HepG2 (cell line): ENCODE data around the gene DMGDH. TPM values are rescaled to one million over a fixed set of nuclear protein-coding genes. Genes with fewer than 3 reads are reported as not detected.

Experiments used
- BCL6 ChIP-seq: IDR thresholded peaks from 2 replicates; pipeline ENCODE4 v1.6.1; 2016; ENCODE audit warnings: missing genetic modification reagents, missing compliant biosample characterization
- CREM ChIP-seq, 2 experiments: sonication (generic) in 1 of 2; formaldehyde crosslinking in 1 of 2; IDR thresholded peaks; 2 replicates each; pipeline versions ENCODE4 v1.4.0 to v1.6.1; 2016 to 2020; ENCODE audit warnings: antibody characterized with exemption in 1 of 2, mild to moderate bottlenecking in 1 of 2, missing genetic modification reagents in 1 of 2
- KMT2A ChIP-seq: sonication (generic); formaldehyde crosslinking; IDR thresholded peaks from 2 replicates; pipeline ENCODE4 v1.4.0; 2020; ENCODE audit warnings: missing genetic modification reagents
- NFIC ChIP-seq: IDR thresholded peaks from 2 replicates; pipeline ENCODE4 v1.6.1; 2012; ENCODE audit warnings: mild to moderate bottlenecking, low read length, inconsistent platforms
- NONO ChIP-seq, 2 experiments: fragments of 450-650 bp in 1 of 2; sonication (generic) in 1 of 2; formaldehyde crosslinking in 1 of 2; IDR thresholded peaks in 1 of 2; conservative IDR thresholded peaks in 1 of 2; 2 replicates each; pipeline versions ENCODE4 v1.6.1 to v1.8.0; 2017 to 2022; ENCODE audit warnings: mild to moderate bottlenecking in 1 of 2, missing genetic modification reagents in 1 of 2, moderate library complexity in 1 of 2
- RARA ChIP-seq: IDR thresholded peaks from 2 replicates; pipeline ENCODE4 v1.6.1; 2016; ENCODE audit warnings: missing genetic modification reagents, missing compliant biosample characterization
- RBM22 ChIP-seq: fragments of 200-400 bp; formaldehyde crosslinking; optimal IDR thresholded peaks from 2 replicates; pipeline ENCODE3; 2017; ENCODE audit warnings: mild to moderate bottlenecking, low read length, moderate library complexity
- SAFB2 ChIP-seq: sonication (generic); formaldehyde crosslinking; IDR thresholded peaks from 2 replicates; pipeline ENCODE4 v1.5.1; 2020; ENCODE audit warnings: missing genetic modification reagents, low read depth, mild to moderate bottlenecking, borderline replicate concordance
- SOX6 ChIP-seq, 2 experiments: fragments of 450-650 bp in 1 of 2; sonication (generic) in 1 of 2; formaldehyde crosslinking in 1 of 2; IDR thresholded peaks; 2 replicates each; pipeline versions ENCODE4 v1.4.0 to v1.6.1; 2017 to 2020; ENCODE audit warnings: antibody characterized with exemption in 1 of 2, mild to moderate bottlenecking in 1 of 2, missing genetic modification reagents in 1 of 2
- TAF1 ChIP-seq: sonication (generic); formaldehyde crosslinking; IDR thresholded peaks from 2 replicates; pipeline ENCODE4 v1.4.0; 2020; ENCODE audit warnings: missing genetic modification reagents
- ZNF441 ChIP-seq: sonication (generic); formaldehyde crosslinking; IDR thresholded peaks from 2 replicates; pipeline ENCODE4 v1.7.0; 2021; ENCODE audit warnings: missing genetic modification reagents, borderline replicate concordance
- ZNF75D ChIP-seq: sonication (generic); formaldehyde crosslinking; IDR thresholded peaks from 2 replicates; pipeline ENCODE4 v1.8.1; 2023; ENCODE audit warnings: missing genetic modification reagents, mild to moderate bottlenecking, borderline replicate concordance
- ZNF772 ChIP-seq: sonication (generic); formaldehyde crosslinking; IDR thresholded peaks from 2 replicates; pipeline ENCODE4 v1.5.0; 2020; ENCODE audit warnings: mild to moderate bottlenecking, missing genetic modification reagents
- polyA plus RNA-seq, 8 experiments: library from polyadenylated mRNA; depleted of rRNA in 3 of 8; stranded (reverse) in 7 of 8; unstranded in 1 of 8; fragments of >200 nt; fragmentation: Illumina TruSeq in 4 of 8; extraction: Trizol in 4 of 8; gene quantifications; 2 replicates each; pipeline versions ENCODE4 v1.2.1 to v1.2.3, GENCODE V29; 2011 to 2016; ENCODE audit warnings: low read depth in 4 of 8, missing spikeins in 1 of 8, mixed read lengths in 1 of 8; ENCODE audit not compliant: insufficient read depth in 1 of 8
- total RNA-seq, 5 experiments: library from RNA; depleted of rRNA; stranded (reverse); fragments of >200 nt; fragmentation: Illumina TruSeq; extraction: Trizol; gene quantifications; 2 replicates each; pipeline ENCODE4 v1.2.3, GENCODE V29; 2016; ENCODE audit warnings: low read depth in 1 of 5
- TF ChIP-seq, protein P1 (sequence below): IDR thresholded peaks from 2 replicates; pipeline ENCODE4 v1.6.1; 2016; ENCODE audit warnings: missing compliant biosample characterization, missing genetic modification reagents, borderline replicate concordance
- TF ChIP-seq, protein P2 (sequence below): sonication (generic); formaldehyde crosslinking; IDR thresholded peaks from 2 replicates; pipeline ENCODE4 v1.5.1; 2020; ENCODE audit warnings: mild to moderate bottlenecking, missing genetic modification reagents, moderate library complexity
- TF ChIP-seq, protein P3 (sequence below): sonication (generic); formaldehyde crosslinking; IDR thresholded peaks from 2 replicates; pipeline ENCODE4 v1.4.0; 2020; ENCODE audit warnings: missing genetic modification reagents, borderline replicate concordance
- TF ChIP-seq, protein P4 (sequence below): IDR thresholded peaks from 2 replicates; pipeline ENCODE4 v1.6.1; 2016

Gene DMGDH
- total and polyA plus RNA-seq, 2 of the 13 experiments (the other 11 are each of a cell fraction or from before 2014, with no cell fraction given): 3.6 to 7.9 TPM

DNA sequence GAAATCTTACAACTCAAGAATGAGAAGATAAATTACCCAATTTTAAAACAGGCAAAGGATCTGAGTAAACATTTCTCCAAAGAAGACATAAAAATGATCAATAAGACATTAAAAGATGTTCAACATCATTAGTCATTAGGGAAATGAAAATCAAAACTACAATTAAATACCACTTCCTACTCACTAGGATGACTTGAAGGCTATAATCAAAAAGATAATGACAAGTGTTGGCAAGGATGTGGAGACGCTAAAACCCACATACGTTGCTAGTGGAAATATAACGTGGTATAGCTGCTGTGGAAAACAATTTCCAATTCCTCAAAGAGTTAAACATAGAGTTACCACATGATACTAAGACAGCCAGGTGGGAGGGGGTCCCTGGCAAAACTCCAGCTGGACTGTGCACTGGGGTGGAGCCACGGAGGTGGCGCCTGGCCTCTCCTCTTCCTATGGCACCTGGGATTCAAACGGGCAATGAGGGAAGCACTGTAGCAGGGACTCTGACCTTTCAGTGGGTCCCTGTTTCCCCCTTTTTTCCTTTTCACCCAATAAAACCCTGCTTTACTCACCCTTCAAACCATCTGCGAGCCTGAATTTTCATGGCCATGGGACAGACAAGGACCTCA is 90.2 kb downstream of the DMGDH start (continued):
- TF ChIP-seq ZNF441 (CRISPR knock-in tag) (peak; percentile 52; the same call in 1 of the 2 replicates), TAF1 (CRISPR knock-in tag) (no peak), BCL6 (CRISPR knock-in tag) (no peak; the same call in 1 of the 2 replicates), ZNF772 (CRISPR knock-in tag) (0 out of 2 replicates have a peak, but pooled peaks have one; percentile 41), SAFB2 (no peak), RBM22 (peak; percentile 55), ZNF75D (no peak), KMT2A (CRISPR knock-in tag) (peak; percentile 17; the same call in 1 of the 2 replicates), SOX6 (IDR thresholded peaks at IDR 0.05) (no peak), SOX6 (CRISPR knock-in tag; IDR thresholded peaks at IDR 0.05) (peak; percentile 72), NONO (IDR thresholded peaks at IDR 0.05) (no peak), NONO (CRISPR knock-in tag; conservative IDR thresholded peaks at IDR 0.05) (no peak), RARA (CRISPR knock-in tag) (peak; percentile 57), NFIC (peak; percentile 74), CREM (IDR thresholded peaks at IDR 0.05) (peak; percentile 27; the same call in 1 of the 2 replicates), CREM (CRISPR knock-in tag; IDR thresholded peaks at IDR 0.05) (no peak)
- TF ChIP-seq, protein P1, sequence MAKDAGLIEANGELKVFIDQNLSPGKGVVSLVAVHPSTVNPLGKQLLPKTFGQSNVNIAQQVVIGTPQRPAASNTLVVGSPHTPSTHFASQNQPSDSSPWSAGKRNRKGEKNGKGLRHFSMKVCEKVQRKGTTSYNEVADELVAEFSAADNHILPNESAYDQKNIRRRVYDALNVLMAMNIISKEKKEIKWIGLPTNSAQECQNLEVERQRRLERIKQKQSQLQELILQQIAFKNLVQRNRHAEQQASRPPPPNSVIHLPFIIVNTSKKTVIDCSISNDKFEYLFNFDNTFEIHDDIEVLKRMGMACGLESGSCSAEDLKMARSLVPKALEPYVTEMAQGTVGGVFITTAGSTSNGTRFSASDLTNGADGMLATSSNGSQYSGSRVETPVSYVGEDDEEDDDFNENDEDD (CRISPR knock-in tag): peak; percentile 57; the same call in 1 of the 2 replicates
- TF ChIP-seq, protein P2, sequence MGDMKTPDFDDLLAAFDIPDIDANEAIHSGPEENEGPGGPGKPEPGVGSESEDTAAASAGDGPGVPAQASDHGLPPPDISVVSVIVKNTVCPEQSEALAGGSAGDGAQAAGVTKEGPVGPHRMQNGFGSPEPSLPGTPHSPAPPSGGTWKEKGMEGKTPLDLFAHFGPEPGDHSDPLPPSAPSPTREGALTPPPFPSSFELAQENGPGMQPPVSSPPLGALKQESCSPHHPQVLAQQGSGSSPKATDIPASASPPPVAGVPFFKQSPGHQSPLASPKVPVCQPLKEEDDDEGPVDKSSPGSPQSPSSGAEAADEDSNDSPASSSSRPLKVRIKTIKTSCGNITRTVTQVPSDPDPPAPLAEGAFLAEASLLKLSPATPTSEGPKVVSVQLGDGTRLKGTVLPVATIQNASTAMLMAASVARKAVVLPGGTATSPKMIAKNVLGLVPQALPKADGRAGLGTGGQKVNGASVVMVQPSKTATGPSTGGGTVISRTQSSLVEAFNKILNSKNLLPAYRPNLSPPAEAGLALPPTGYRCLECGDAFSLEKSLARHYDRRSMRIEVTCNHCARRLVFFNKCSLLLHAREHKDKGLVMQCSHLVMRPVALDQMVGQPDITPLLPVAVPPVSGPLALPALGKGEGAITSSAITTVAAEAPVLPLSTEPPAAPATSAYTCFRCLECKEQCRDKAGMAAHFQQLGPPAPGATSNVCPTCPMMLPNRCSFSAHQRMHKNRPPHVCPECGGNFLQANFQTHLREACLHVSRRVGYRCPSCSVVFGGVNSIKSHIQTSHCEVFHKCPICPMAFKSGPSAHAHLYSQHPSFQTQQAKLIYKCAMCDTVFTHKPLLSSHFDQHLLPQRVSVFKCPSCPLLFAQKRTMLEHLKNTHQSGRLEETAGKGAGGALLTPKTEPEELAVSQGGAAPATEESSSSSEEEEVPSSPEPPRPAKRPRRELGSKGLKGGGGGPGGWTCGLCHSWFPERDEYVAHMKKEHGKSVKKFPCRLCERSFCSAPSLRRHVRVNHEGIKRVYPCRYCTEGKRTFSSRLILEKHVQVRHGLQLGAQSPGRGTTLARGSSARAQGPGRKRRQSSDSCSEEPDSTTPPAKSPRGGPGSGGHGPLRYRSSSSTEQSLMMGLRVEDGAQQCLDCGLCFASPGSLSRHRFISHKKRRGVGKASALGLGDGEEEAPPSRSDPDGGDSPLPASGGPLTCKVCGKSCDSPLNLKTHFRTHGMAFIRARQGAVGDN (CRISPR knock-in tag): peak; percentile 59
- TF ChIP-seq, protein P3, sequence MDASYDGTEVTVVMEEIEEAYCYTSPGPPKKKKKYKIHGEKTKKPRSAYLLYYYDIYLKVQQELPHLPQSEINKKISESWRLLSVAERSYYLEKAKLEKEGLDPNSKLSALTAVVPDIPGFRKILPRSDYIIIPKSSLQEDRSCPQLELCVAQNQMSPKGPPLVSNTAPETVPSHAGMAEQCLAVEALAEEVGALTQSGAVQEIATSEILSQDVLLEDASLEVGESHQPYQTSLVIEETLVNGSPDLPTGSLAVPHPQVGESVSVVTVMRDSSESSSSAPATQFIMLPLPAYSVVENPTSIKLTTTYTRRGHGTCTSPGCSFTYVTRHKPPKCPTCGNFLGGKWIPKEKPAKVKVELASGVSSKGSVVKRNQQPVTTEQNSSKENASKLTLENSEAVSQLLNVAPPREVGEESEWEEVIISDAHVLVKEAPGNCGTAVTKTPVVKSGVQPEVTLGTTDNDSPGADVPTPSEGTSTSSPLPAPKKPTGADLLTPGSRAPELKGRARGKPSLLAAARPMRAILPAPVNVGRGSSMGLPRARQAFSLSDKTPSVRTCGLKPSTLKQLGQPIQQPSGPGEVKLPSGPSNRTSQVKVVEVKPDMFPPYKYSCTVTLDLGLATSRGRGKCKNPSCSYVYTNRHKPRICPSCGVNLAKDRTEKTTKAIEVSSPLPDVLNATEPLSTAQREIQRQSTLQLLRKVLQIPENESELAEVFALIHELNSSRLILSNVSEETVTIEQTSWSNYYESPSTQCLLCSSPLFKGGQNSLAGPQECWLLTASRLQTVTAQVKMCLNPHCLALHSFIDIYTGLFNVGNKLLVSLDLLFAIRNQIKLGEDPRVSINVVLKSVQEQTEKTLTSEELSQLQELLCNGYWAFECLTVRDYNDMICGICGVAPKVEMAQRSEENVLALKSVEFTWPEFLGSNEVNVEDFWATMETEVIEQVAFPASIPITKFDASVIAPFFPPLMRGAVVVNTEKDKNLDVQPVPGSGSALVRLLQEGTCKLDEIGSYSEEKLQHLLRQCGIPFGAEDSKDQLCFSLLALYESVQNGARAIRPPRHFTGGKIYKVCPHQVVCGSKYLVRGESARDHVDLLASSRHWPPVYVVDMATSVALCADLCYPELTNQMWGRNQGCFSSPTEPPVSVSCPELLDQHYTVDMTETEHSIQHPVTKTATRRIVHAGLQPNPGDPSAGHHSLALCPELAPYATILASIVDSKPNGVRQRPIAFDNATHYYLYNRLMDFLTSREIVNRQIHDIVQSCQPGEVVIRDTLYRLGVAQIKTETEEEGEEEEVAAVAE (CRISPR knock-in tag): peak; percentile 94
- TF ChIP-seq, protein P4, sequence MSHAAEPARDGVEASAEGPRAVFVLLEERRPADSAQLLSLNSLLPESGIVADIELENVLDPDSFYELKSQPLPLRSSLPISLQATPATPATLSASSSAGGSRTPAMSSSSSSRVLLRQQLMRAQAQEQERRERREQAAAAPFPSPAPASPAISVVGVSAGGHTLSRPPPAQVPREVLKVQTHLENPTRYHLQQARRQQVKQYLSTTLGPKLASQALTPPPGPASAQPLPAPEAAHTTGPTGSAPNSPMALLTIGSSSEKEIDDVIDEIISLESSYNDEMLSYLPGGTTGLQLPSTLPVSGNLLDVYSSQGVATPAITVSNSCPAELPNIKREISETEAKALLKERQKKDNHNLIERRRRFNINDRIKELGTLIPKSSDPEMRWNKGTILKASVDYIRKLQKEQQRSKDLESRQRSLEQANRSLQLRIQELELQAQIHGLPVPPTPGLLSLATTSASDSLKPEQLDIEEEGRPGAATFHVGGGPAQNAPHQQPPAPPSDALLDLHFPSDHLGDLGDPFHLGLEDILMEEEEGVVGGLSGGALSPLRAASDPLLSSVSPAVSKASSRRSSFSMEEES (CRISPR knock-in tag): peak; percentile 50; the same call in 1 of the 2 replicates
